Stimulated activated CD4-positive, alpha-beta T cell treated with anti-CD3 and anti-CD28 coated beads, Interleukin-4, amount 100 ng/mL, for 48 hours (primary cell): ENCODE results near the gene SSC4D.
"Not testable (repeated sequence)": the region's sequence is repeated elsewhere in the genome, so short reads cannot be mapped to it uniquely, and the experiment has no call there.

Experiments
- DNase-seq, 2 donors: peaks; one replicate each; pipeline ENCODE4 v3.0.0-alpha.2; 2020; ENCODE audit warnings: low read depth in 2 of 2

SSC4D gene

DNA sequence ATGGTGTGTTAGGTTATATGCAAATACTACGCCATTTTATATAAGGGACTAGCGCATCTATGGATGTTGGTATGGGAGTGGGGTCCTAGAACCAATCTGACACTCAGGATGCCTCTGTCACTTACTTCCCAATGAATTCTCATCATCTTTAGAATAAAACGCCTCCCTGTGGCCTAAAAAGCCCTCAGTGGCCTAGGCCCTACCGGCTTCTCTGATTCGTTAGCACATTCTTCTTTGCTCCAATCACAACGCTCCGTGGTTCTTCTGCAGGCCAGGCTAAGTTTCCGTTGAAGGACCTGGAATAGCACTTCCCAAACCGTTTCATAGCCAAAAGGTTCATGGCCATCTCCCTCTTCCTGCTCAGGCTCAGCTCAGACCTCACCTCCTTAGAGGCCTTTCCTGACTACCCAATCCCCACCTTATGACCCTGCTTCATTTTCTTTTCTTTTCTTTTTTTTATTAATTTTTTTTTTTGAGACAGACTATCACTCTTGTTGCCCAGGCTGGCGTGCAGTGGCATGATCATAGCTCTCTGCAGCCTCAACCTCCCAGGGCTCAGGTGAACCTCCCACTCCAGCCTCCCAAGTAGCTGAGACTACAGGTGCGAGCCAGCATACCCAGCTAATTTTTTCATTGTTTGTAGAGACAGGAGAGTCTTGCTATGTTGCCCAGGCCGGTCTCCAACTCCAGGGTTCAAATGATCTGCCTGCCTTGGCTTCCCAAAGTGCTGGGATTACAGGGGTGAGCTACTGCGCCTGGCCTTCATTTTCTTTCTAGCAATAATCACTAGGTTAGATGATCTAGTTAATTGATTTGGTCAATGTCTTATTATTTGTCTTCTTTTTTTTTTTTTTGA, 26.2 kb downstream of the SSC4D start:
- DNase-seq = no peak

GRCh38 chr7:76381814-76382213, 27.7 kb downstream of the SSC4D start:
- DNase-seq = no peak

GRCh38 chr7:76380623-76380966, 28.9 kb downstream of the SSC4D start:
- DNase-seq = no peak

DNA sequence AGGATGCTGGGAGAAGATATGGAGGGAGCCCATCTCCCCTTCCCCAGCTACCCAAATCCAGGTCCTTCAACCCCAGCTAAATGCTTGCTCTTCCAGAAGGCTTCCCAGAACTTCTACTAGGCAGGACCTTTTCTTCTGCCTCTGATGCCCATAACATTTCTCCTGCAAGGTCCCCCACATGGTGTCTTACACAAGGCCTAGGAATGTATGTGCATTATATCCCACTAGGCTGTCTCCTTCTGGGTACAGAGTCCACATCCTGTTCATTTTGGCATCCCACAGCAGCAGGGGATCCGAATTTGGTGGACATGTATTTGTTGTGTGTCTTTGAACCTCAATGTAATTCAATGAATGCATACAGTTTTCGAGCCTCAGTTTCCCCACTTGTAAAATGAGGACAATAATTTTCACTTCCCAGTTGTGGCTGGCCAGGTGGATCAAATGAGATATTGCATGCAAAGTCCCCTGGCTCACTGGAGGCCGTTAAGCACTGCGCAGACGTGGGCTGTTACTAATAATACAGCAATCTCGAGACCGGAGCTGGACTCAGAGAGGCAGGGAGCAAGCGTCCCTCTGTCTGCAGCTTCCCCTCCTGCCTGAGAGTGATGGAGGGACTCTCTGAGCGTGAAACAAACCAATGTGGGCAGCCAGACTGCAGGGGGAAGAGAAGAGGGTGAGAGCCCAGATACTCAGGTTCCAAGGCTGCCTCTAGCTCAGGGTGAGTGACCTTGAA, 32.1 kb downstream of the SSC4D start:
- no peak for DNase-seq

DNA sequence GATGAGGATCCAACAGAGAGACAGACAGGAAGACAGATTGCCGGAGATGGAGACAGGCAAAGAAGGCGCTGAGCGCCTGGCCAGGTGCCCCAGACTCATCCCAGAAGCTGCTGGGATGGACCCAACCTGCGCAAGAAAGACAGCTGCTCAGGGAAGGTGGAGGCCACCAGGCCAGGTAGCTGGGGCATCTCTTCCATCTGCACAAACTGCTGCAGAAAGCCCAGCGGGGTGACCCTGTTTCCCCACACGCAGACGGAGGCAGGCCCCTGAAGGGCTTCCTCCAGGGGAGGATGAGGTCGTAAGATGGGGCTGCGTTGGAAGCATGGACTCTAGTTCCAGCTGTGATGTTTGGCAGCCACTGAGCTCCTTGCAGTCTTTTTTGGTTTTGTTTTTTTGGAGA, 34.2 kb downstream of the SSC4D start:
- no peak for DNase-seq

- DNase-seq = no peak
Measured at GRCh38 chr7:76372984-76373833, 36.3 kb downstream of the SSC4D start.

GRCh38 chr7:76371396-76371795, 38.1 kb downstream of the SSC4D start:
- DNase-seq = no peak

DNA sequence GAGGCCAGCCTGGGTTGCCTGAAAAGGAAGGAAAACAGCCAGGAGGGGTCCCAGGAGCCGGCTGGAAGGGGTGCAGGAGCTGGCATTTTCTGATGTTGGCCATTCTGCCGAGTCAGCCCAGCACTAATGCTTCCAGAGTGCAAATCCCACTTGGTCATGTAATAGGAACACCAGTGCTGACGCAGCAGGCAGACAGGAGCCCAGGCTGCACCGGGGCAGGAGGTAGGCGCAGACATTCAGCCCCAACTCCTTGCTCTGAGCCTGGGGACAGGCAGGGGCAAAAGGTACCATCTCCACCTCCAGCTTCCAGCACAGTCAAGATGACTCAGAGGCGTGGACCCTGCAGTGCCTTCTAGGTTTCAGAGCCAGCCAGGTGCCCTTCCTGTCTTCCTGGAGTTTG, 40.5 kb downstream of the SSC4D start:
- DNase-seq = no peak

GRCh38 chr7:76368190-76368589, 41.3 kb downstream of the SSC4D start:
- DNase-seq = no peak

GRCh38 chr7:76364198-76364584, 45.3 kb downstream of the SSC4D start:
- DNase-seq = no peak

DNA sequence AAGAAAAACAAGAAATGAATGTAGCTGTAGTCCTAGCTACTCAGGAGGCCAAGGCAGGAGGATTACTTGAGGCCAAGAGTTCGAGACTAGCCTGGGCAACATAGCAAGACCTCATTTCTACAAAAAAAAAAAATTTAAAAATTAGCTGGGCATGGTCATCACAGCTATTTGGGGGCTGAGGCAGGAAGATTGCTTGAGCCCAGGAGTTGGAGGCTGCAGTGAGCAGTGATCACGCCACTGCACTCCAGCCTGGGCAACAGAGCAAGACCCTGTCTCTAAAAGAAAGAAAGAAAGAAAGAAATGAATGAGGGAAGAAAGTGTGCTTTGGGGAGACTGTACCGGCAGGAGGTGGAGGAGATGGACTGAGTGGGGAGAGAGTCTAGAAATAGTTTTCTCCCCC, 45.7 kb downstream of the SSC4D start:
- not testable (repeated sequence) for DNase-seq

DNA sequence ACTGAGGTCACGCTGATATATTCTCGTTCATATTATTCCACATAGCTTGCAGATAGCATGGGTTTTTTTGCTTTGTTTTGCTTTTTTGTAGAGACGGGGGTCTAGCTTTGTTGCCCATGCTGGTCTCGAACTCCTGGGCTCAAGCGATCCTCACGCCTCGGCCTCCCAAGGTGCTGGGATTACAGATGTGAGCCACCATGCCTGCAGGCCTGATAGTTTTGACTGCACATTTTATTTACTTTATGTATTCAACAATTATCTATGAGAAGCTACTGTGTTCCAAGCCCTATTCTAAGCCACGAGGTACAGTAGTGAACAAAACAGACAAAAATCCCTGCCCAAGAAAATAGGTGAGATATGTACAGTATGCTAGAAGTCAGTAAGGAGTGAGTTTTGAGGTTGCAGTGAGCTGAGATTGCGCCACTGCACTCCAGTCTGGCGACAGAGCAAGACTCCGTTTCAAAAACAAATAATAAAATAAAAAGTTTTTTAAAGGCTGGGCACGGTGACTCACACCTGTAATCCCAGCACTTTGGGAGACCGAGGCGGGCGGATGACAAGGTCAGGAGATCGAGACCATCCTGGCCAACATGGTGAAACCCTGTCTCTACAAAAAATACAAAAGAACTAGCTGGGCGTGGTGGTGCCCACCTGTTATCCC, 49.4 kb downstream of the SSC4D start:
- DNase-seq = no peak

DNA sequence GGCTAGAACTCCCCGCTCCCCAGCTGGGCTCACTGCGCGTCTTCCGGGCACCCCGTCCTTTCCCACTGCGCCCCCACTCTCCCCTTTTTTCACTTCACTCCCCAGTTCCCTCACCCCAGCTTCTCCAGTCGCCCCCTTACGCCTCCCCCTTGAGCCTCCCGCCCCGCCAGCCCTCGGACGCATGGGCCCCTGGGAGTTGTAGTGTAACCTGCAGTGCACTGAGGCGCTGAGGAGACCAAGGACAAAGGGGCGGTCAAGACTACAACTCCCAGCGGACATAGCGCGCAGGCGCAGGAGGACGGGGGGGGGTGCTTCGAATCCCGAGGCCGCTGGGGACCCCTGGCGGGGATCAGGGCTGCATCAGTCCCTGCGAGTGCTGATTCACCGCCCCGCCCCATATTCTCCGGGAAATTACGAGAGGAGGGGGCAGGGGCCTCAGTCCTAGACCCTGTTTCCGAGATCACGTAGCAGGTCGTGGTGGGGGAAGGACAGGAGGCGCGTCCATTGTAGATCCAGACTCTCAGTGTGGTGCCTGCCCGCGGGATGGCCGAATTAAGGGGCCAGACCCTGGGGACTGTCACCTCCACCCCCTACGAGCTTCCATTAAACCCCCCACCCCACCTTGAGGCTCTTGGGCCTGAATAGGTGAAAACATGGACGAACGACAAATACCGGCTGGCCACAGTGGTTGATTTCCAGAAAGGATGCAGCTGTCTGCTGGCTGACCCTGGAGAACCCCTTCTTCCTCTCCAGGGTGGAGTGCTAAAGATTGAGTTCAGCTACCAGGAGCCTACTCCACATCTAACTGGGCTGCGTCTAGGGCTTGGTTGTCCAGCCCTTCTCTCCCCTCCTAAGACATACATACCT, 50.2 kb downstream of the SSC4D start:
- peak; percentile 85 to 90 for DNase-seq

DNA sequence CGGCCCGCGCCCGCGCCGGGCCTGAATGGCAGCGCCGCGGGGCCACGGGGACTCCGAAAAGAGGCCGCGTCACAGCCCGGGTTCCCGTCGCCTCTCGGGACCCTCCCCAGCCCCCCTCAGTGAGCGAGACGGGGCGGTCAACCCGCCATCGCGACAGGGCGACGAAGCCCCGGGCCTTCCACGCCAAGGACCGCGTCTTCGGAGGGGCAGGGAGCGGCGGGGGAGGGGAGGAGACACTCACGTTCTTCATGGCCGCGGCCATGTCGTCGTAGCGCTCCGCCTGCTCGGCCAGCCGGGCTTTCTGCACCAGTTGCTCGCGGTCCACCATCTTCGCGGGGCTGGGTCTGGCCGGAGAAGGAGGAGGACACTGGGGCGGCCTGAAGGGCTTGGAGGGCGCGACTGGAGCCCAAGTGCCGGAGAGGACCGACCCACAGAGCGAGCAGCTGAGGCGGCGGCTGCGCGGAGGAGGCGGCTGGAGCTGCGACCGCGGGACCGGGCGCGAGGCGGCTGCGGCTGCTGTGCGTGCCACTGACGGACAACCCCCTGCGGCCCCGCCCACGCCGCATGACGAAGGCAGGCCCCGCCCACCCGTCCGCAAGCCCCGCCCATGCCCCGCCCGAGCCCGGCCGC, 50.9 kb downstream of the SSC4D start, which contains the start of gene YWHAG:
YWHAG (minus strand) TSS at position 511 of the 630 bp plus-strand sequence; CDS start at position 328, 183 bp downstream.
- DNase-seq = peak; percentile 84 to 90

DNA sequence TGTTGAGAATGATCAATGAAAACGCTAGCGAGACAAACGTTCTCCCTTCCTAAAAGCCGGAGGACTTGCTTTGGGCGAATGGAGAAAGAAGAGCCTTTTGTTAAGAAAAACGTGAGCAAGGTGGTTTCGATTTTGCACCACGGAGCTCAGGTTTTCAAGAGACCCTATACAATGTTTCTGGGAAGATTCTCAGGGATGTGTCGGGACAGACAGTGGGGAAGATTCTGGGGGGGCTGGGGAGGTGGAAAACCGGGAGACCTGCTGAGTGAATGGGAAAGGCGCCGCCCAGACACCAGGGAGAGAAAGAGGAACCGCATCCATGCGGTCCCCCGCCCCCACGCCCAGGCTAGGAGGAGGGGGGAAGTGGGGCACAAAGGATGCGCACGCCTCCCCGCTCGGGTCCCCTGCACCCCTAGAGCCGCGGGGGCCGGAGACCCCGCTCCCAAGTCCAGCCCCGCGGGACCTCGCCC, 51.5 kb downstream of the SSC4D start:
- peak; percentile 41 to 43 for DNase-seq

- DNase-seq = no peak
Measured at GRCh38 chr7:76357475-76358010, 52.0 kb downstream of the SSC4D start.

GRCh38 chr7:76356823-76357222, 52.7 kb downstream of the SSC4D start:
- DNase-seq = no peak

DNA sequence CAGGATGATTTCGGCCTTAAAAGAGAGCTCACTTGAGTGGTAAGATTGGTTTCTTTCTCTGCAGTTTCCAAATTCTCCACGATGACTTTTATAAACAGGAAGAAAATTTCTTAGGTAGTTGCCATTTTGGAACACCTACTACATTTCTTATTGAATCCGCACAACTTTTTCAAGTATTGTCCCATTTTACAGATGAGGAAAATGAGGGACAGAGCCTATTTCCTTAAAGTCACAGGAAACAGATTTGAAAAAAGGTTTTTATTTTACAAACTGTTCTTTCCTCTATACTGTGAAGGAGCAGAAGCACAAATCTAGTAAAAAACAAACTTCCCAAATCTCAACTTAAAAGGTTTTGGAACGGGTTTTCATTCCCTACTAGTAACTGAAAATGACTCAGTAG, 53.4 kb downstream of the SSC4D start:
- no peak for DNase-seq

GRCh38 chr7:76354981-76355730, 54.3 kb downstream of the SSC4D start:
- no peak for DNase-seq
